Measurements from ENCODE around the gene RGS11. TPM values are rescaled to one million over a fixed set of nuclear protein-coding genes. Genes with fewer than 3 reads are reported as not detected.

RGS11 gene
- total and polyA plus RNA-seq, 2 donors from 2014 or later, result 2.5 to 5.9 TPM

DNA sequence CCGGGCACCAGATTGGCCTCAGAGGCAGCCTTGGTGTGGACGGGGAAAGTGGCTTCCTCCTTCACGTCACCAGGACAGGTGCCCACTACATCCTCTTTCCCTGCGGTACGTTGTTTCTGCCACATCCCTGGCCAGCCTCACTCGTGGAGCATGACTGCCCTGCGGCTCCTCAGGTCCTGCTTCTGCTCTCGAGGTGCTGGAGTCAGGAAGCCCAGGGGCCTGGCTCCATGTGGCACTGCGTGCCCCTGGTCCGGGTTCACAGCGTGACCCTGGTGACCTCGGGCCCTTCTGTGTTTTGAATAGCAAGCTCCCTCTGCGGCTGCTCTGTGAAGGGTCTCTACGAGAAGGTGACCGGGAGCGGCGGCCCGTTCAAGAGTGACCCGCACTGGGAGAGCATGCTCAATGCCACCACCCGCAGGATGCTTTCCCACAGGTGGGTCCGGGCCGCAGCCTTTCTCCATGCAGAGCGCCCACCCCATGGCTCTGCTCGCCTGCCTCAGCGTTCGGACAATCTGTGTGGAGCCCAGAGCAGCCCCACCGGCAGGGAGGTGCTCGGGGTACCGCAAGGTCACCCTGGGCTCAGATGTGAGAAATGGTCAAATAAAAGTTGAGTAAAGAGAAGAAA, 13.5 kb downstream of the RGS11 start:
- TF ChIP-seq, protein P1, sequence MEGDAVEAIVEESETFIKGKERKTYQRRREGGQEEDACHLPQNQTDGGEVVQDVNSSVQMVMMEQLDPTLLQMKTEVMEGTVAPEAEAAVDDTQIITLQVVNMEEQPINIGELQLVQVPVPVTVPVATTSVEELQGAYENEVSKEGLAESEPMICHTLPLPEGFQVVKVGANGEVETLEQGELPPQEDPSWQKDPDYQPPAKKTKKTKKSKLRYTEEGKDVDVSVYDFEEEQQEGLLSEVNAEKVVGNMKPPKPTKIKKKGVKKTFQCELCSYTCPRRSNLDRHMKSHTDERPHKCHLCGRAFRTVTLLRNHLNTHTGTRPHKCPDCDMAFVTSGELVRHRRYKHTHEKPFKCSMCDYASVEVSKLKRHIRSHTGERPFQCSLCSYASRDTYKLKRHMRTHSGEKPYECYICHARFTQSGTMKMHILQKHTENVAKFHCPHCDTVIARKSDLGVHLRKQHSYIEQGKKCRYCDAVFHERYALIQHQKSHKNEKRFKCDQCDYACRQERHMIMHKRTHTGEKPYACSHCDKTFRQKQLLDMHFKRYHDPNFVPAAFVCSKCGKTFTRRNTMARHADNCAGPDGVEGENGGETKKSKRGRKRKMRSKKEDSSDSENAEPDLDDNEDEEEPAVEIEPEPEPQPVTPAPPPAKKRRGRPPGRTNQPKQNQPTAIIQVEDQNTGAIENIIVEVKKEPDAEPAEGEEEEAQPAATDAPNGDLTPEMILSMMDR (IDR thresholded peaks at IDR 0.05; ENCODE audit: borderline replicate concordance, extremely low read depth, insufficient read depth), result no peak
- Histone ChIP-seq H3K36me3 (ENCODE audit: control insufficient read depth in 2 of 3, insufficient read depth in 3 of 3, low read length in 3 of 3) (peaks cover 0 to 30% (median 14%) of the 10 kb centered on the region in 3 donors), H3K27ac (ENCODE audit: low read depth in 2 of 2, low read length in 2 of 2) (no peak overlapping the region), H3K9me3 (ENCODE audit: control insufficient read depth in 2 of 3, insufficient read depth in 1 of 3, low read length in 3 of 3) (no peaks in the 10 kb centered on the region), H3K9ac (ENCODE audit: low read length in 3 of 3) (no peak overlapping the region), H3K4me1 (ENCODE audit: control insufficient read depth in 2 of 3, insufficient read depth in 2 of 3, low read depth in 1 of 3, low read length in 3 of 3) (no peaks in the 10 kb centered on the region), H3K27me3 (ENCODE audit: control insufficient read depth, insufficient read depth, low read length) (no peaks in the 10 kb centered on the region), H3K4me3 (ENCODE audit: low read length in 3 of 3) (no peak overlapping the region)
- no peak for DNase-seq
- intact Hi-C loops (cut with DNase I), result no loop called here
- FAIRE-seq, result no peak

- TF ChIP-seq, protein P1 (IDR thresholded peaks at IDR 0.05; ENCODE audit: borderline replicate concordance, extremely low read depth, insufficient read depth), result no peak
- H3K4me3 ChIP-seq (ENCODE audit: low read length in 3 of 3), result no peak overlapping the region
- H3K27ac ChIP-seq (ENCODE audit: low read depth in 2 of 2, low read length in 2 of 2), result no peak overlapping the region
- H3K9me3 ChIP-seq (ENCODE audit: control insufficient read depth in 2 of 3, insufficient read depth in 1 of 3, low read length in 3 of 3), result no peaks in the 10 kb centered on the region
- intact Hi-C loops (cut with DNase I), result no loop called here
- FAIRE-seq (no peak), DNase-seq (no peak)
- no peak overlapping the region for H3K9ac ChIP-seq (ENCODE audit: low read length in 3 of 3)
- no peaks in the 10 kb centered on the region for H3K4me1 ChIP-seq (ENCODE audit: control insufficient read depth in 2 of 3, insufficient read depth in 2 of 3, low read depth in 1 of 3, low read length in 3 of 3)
- no peaks in the 10 kb centered on the region for H3K27me3 ChIP-seq (ENCODE audit: control insufficient read depth, insufficient read depth, low read length)
- peaks cover 0 to 30% (median 14%) of the 10 kb centered on the region in 3 donors for H3K36me3 ChIP-seq (ENCODE audit: control insufficient read depth in 2 of 3, insufficient read depth in 3 of 3, low read length in 3 of 3)
These were observed 14.6 kb downstream of the RGS11 start for GRCh38 chr16:261031-261691.

GRCh38 chr16:260326-260725, 15.4 kb downstream of the RGS11 start:
- H3K9ac ChIP-seq (ENCODE audit: low read length in 3 of 3), result no peak overlapping the region
- TF ChIP-seq, protein P1 (IDR thresholded peaks at IDR 0.05; ENCODE audit: borderline replicate concordance, extremely low read depth, insufficient read depth), result no peak
- no peak overlapping the region for H3K27ac ChIP-seq (ENCODE audit: low read depth in 2 of 2, low read length in 2 of 2)
- DNase-seq (no peak), FAIRE-seq (no peak)
- intact Hi-C loops (cut with DNase I), result no loop called here
- no peaks in the 10 kb centered on the region for H3K9me3 ChIP-seq (ENCODE audit: control insufficient read depth in 2 of 3, insufficient read depth in 1 of 3, low read length in 3 of 3)
- H3K4me3 ChIP-seq (ENCODE audit: low read length in 3 of 3), result no peak overlapping the region
- no peaks in the 10 kb centered on the region for H3K4me1 ChIP-seq (ENCODE audit: control insufficient read depth in 2 of 3, insufficient read depth in 2 of 3, low read depth in 1 of 3, low read length in 3 of 3)
- H3K27me3 ChIP-seq (ENCODE audit: control insufficient read depth, insufficient read depth, low read length), result no peaks in the 10 kb centered on the region
- H3K36me3 ChIP-seq (ENCODE audit: control insufficient read depth in 2 of 3, insufficient read depth in 3 of 3, low read length in 3 of 3), result peaks cover 0 to 30% (median 16%) of the 10 kb centered on the region in 3 donors
